PC-3 (cell line): Measurements from ENCODE around the gene TWSG1. TPM values are rescaled to one million over a fixed set of nuclear protein-coding genes. Genes with fewer than 3 reads are reported as not detected.

ENCODE experiments used
- ATAC-seq: fragments of 200-7000 bp; cut with Tn5 transposase; 2 replicates; pipeline ENCODE4 v1.9.1; 2020; ENCODE audit warnings: mild to moderate bottlenecking, moderate library complexity
- BruUV-seq: library from RNA; stranded (reverse); fragments of 400-500 nt; replicated peaks from 2 replicates; lab custom pipeline; 2021; lab: Mats Ljungman, UMichigan
- CTCF ChIA-PET: fragments of 300-600 bp; sonication (Branson Sonifier 250); formaldehyde crosslinking; loops from one replicate; lab custom pipeline; 2022; ENCODE audit warnings: antibody characterized with exemption; lab: Charles Lee
- POLR2A ChIA-PET: fragments of 300-600 bp; sonication (Branson Sonifier 250); formaldehyde crosslinking; loops from one replicate; lab custom pipeline; 2022; ENCODE audit warnings: antibody characterized with exemption; ENCODE audit not compliant: unreplicated experiment; lab: Charles Lee
- DNase-seq: peaks from one replicate; pipeline ENCODE4 v3.0.0-alpha.2; 2015
- H2AFZ ChIP-seq: fragments of 300-600 bp; sonication (generic); 2 replicates; pipeline ENCODE4 v1.6.0; 2016; ENCODE audit warnings: antibody characterized with exemption, low read length
- H3F3A ChIP-seq: fragments of 300-600 bp; sonication (generic); one replicate; pipeline ENCODE4 v1.6.0; 2017; ENCODE audit warnings: antibody characterized with exemption, low read length, control low read depth, mild to moderate bottlenecking; ENCODE audit not compliant: unreplicated experiment
- H3K27ac ChIP-seq: fragments of 300-600 bp; sonication (generic); 2 replicates; pipeline ENCODE4 v1.5.1; 2016; ENCODE audit warnings: mild to moderate bottlenecking, low read length
- H3K27me3 ChIP-seq: fragments of 300-600 bp; sonication (generic); 2 replicates; pipeline ENCODE4 v1.6.1; 2016; ENCODE audit warnings: low read length, mixed read lengths
- H3K36me3 ChIP-seq: fragments of 300-600 bp; sonication (generic); 2 replicates; pipeline ENCODE4 v1.6.1; 2016; ENCODE audit warnings: low read depth, mixed run types, low read length, mixed read lengths
- H3K4me1 ChIP-seq: fragments of 300-600 bp; sonication (generic); 2 replicates; pipeline ENCODE4 v1.5.1; 2016; ENCODE audit warnings: low read length; ENCODE audit not compliant: insufficient read depth
- H3K4me2 ChIP-seq: fragments of 300-600 bp; sonication (generic); 2 replicates; pipeline ENCODE4 v1.6.0; 2016; ENCODE audit warnings: low read length
- H3K4me3 ChIP-seq: fragments of 300-600 bp; sonication (generic); 2 replicates; pipeline ENCODE4 v1.5.1; 2016; ENCODE audit warnings: mild to moderate bottlenecking, low read length, mixed read lengths
- H3K79me2 ChIP-seq: fragments of 300-600 bp; sonication (generic); 2 replicates; pipeline ENCODE4 v1.6.1; 2017; ENCODE audit warnings: low read length, mixed read lengths
- H3K9ac ChIP-seq: fragments of 300-600 bp; sonication (generic); 2 replicates; pipeline ENCODE4 v1.6.0; 2016; ENCODE audit warnings: mild to moderate bottlenecking, low read length
- H3K9me2 ChIP-seq: fragments of 300-600 bp; sonication (generic); replicated peaks from 2 replicates; pipeline ENCODE4 v1.6.1; 2016; ENCODE audit warnings: mixed run types, low read length, mixed read lengths
- H3K9me3 ChIP-seq: fragments of 300-600 bp; sonication (generic); 2 replicates; pipeline ENCODE4 v1.6.1; 2016; ENCODE audit warnings: low read length, mixed read lengths
- H4K20me1 ChIP-seq: fragments of 300-600 bp; sonication (generic); 2 replicates; pipeline ENCODE4 v1.6.1; 2016; ENCODE audit warnings: low read length, mixed read lengths
- EZH2 ChIP-seq: fragments of 300-600 bp; sonication (generic); IDR thresholded peaks from one replicate; pipeline ENCODE4 v1.6.1; 2017; ENCODE audit warnings: antibody characterized with exemption, mild to moderate bottlenecking, low read length; ENCODE audit not compliant: unreplicated experiment
- EZH2phosphoT487 ChIP-seq: fragments of 300-600 bp; sonication (generic); IDR thresholded peaks from 2 replicates; pipeline ENCODE4 v1.6.1; 2018; ENCODE audit warnings: mild to moderate bottlenecking, antibody characterized with exemption, low read length, borderline replicate concordance
- intact Hi-C: fragments of 100-400 bp; cut with micrococcal nuclease; formaldehyde crosslinking; loops from 2 replicates; pipeline ENCODE4 v1.9.0; 2023
- total RNA-seq: library from RNA; depleted of rRNA; stranded (reverse); fragments of >200 nt; gene quantifications from 2 replicates; pipeline ENCODE4 v1.2.3, GENCODE V29; 2014
- TF ChIP-seq, protein P1 (sequence below): fragments of 300-600 bp; sonication (generic); conservative IDR thresholded peaks from 2 replicates; pipeline ENCODE4 v1.5.1; 2017; ENCODE audit warnings: antibody characterized with exemption, low read depth, mild to moderate bottlenecking, low read length

The TWSG1 gene
- total RNA-seq, 1 experiment from 2014 or later, result 32.8 TPM

DNA sequence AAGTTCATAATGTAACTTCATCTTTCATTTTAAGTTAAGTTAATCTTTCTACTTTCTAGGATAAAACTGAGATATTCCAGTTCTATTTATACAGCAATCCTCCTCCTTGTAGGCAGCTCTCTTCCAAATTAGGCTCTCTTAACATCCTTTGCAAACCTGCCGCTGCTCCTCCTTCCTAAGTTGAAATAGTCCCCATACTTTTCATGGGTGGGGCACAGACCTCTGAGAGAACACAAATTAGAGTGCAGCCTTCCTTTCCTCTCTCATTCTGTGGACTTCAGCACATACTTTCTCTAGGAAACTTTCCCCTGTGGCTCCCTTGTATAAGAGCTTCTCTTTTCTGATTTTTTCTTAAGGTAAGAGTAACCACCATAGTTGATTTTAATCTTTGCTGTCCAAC lies 28.3 kb downstream of the TWSG1 start:
- ChIA-PET POLR2A (interaction anchor here (0.6 kb wide), 1 partner anchor 160 kb away, joined by 3 read pairs; no protein-coding TSS in a partner anchor), CTCF (interaction anchor here (0.5 kb wide), 1 partner anchor 33 kb away, joined by 6 read pairs; no protein-coding TSS in a partner anchor)
- H3K4me2 ChIP-seq, result peak overlapping the region; percentile 46
- TF ChIP-seq EZH2phosphoT487, result no peak
- TF ChIP-seq EZH2, result no peak
- TF ChIP-seq, protein P1, sequence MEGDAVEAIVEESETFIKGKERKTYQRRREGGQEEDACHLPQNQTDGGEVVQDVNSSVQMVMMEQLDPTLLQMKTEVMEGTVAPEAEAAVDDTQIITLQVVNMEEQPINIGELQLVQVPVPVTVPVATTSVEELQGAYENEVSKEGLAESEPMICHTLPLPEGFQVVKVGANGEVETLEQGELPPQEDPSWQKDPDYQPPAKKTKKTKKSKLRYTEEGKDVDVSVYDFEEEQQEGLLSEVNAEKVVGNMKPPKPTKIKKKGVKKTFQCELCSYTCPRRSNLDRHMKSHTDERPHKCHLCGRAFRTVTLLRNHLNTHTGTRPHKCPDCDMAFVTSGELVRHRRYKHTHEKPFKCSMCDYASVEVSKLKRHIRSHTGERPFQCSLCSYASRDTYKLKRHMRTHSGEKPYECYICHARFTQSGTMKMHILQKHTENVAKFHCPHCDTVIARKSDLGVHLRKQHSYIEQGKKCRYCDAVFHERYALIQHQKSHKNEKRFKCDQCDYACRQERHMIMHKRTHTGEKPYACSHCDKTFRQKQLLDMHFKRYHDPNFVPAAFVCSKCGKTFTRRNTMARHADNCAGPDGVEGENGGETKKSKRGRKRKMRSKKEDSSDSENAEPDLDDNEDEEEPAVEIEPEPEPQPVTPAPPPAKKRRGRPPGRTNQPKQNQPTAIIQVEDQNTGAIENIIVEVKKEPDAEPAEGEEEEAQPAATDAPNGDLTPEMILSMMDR, result no peak
- H3K4me1 ChIP-seq, result peaks cover 42% of the 10 kb centered on the region
- no peaks in the 10 kb centered on the region for H3K9me2 ChIP-seq
- DNase-seq (peak; percentile 59), ATAC-seq (peak; percentile 34)
- no peaks in the 10 kb centered on the region for H4K20me1 ChIP-seq
- no peaks in the 10 kb centered on the region for H3K27me3 ChIP-seq
- H3K9me3 ChIP-seq, result no peaks in the 10 kb centered on the region
- 0 out of 2 replicates have a peak, but pooled peaks cover 5% of the 10 kb centered on the region for H3K79me2 ChIP-seq
- intact Hi-C loops, result loop anchor here (10.0 kb wide), 1 partner anchor 152 kb away; no protein-coding TSS in a partner anchor
- no peak overlapping the region for H3K9ac ChIP-seq
- H3K27ac ChIP-seq, result 0 out of 2 replicates have a peak overlapping the region, but pooled peaks have one; percentile 72
- no TSS peak for BruUV-seq
- H3F3A ChIP-seq, result no peaks in the 10 kb centered on the region
- H3K4me3 ChIP-seq, result no peak overlapping the region
- no peaks in the 10 kb centered on the region for H3K36me3 ChIP-seq
- no peak overlapping the region for H2AFZ ChIP-seq

DNA sequence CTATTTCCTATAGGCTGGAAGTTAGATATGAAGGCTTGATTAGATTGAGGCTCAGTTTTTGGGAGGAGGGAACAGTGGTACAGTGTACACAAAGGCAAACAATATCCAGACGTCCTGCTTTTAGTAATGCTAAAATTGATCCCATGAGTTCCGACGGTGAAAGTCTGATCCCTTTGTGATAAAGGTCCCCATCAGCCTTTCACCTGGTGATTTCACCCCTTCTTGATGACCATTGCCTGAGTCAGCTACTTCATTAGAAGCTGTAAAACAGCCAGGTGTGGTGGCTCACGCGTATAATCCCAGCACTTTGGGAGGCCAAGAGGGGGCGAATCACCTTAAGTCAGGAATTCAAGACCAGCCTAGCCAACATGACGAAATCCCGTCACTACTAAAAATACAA lies 29.7 kb downstream of the TWSG1 start:
- Histone ChIP-seq H3K9me2 (no peaks in the 10 kb centered on the region), H3K4me3 (peak overlapping the region; percentile 19), H3K4me1 (peaks cover 42% of the 10 kb centered on the region), H3F3A (no peaks in the 10 kb centered on the region), H3K4me2 (peak overlapping the region; percentile 68), H3K79me2 (0 out of 2 replicates have a peak, but pooled peaks cover 5% of the 10 kb centered on the region), H3K9me3 (no peaks in the 10 kb centered on the region), H3K36me3 (no peaks in the 10 kb centered on the region), H4K20me1 (no peaks in the 10 kb centered on the region), H3K9ac (no peak overlapping the region), H2AFZ (peak overlapping the region; percentile 15), H3K27me3 (no peaks in the 10 kb centered on the region), H3K27ac (peak overlapping the region; percentile 72)
- ATAC-seq (peak; percentile 72), DNase-seq (peak; percentile 94)
- TF ChIP-seq, protein P1, result no peak; the same call in 1 of the 2 replicates
- BruUV-seq, result no TSS peak
- ChIA-PET CTCF (interaction anchor here (0.9 kb wide), 1 partner anchor 150 kb away, joined by 4 read pairs; no protein-coding TSS in a partner anchor), POLR2A (interaction anchor here (0.6 to 0.7 kb wide), 2 partner anchors 30 to 143 kb away, joined by 3 to 4 read pairs; no protein-coding TSS in a partner anchor)
- intact Hi-C loops, result loop anchor here (2.0 to 10.0 kb wide), 3 partner anchors 29 to 151 kb away; partner anchors contain the start of genes RALBP1 and TWSG1

DNA sequence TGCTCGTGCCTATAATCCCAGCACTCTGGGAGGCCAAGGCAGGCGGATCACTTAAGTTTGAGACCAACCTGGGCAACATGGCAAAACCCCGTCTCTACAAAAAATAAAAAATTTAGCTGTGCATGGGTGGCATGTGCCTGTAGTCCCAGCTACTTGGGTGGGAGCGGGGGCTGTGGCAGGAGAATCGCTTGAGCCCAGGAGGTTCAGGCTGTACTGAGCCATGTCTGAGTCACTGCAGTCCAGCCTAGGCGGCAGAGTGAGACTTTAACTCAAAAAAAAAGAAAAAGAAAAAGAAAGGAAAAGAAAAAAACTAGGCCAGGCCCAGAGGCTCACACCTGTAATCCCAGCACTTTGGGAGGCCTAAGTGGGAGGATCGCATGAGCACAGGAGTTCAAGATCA lies 30.8 kb downstream of the TWSG1 start:
- ChIA-PET POLR2A (interaction anchor here (0.9 kb wide), 1 partner anchor 203 kb away, joined by 3 read pairs; no protein-coding TSS in a partner anchor), CTCF (interaction anchor here (1.1 kb wide), 1 partner anchor 149 kb away, joined by 5 read pairs; no protein-coding TSS in a partner anchor)
- H3K4me3 ChIP-seq, result no peak overlapping the region
- H4K20me1 ChIP-seq, result no peaks in the 10 kb centered on the region
- H3K9ac ChIP-seq, result no peak overlapping the region
- H3F3A ChIP-seq, result no peaks in the 10 kb centered on the region
- H3K36me3 ChIP-seq, result no peaks in the 10 kb centered on the region
- no peak overlapping the region for H2AFZ ChIP-seq
- 0 out of 2 replicates have a peak, but pooled peaks cover 5% of the 10 kb centered on the region for H3K79me2 ChIP-seq
- H3K9me3 ChIP-seq, result no peaks in the 10 kb centered on the region
- intact Hi-C loops, result loop anchor here (2.0 to 10.0 kb wide), 3 partner anchors 31 to 149 kb away; partner anchors contain the start of genes RALBP1 and TWSG1
- peak; percentile 35 for ATAC-seq
- no TSS peak for BruUV-seq
- peak; percentile 46 for DNase-seq
- no peak for TF ChIP-seq EZH2
- TF ChIP-seq EZH2phosphoT487, result no peak
- TF ChIP-seq, protein P1, result no peak
- no peaks in the 10 kb centered on the region for H3K9me2 ChIP-seq
- peak overlapping the region; percentile 43 for H3K4me2 ChIP-seq
- H3K27me3 ChIP-seq, result no peaks in the 10 kb centered on the region
- peak overlapping the region; percentile 72 for H3K27ac ChIP-seq
- H3K4me1 ChIP-seq, result peaks cover 42% of the 10 kb centered on the region
